Activated gamma-delta T cell (primary cell): Measurements from ENCODE around the gene HOXA9.

ENCODE experiments used
- DNase-seq: peaks from one replicate; lab custom pipeline; 2025; lab: John Stamatoyannopoulos, UW

HOXA9 gene

DNA sequence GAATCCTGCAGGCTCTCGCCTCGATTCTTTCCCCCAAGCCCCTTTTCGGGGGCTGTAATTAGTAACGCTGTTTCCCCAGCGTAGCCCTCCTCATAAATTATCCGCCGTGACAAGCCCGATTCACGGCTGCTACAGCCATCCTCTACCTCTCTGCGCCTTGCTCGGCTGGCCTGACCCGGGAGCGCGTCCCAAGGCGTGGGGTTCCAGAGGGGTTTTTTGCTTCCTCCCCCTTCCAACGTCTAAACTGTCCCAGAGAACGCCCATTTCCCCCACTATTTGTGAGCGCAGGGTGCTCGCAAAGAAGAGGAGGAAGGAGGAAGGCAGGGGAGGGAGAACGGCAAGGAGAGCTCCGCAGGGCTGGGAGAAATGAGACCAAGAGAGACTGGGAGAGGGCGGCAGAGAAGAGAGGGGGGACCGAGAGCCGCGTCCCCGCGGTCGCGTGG lies 22.7 kb downstream of the HOXA9 start:
- DNase-seq = no peak

DNA sequence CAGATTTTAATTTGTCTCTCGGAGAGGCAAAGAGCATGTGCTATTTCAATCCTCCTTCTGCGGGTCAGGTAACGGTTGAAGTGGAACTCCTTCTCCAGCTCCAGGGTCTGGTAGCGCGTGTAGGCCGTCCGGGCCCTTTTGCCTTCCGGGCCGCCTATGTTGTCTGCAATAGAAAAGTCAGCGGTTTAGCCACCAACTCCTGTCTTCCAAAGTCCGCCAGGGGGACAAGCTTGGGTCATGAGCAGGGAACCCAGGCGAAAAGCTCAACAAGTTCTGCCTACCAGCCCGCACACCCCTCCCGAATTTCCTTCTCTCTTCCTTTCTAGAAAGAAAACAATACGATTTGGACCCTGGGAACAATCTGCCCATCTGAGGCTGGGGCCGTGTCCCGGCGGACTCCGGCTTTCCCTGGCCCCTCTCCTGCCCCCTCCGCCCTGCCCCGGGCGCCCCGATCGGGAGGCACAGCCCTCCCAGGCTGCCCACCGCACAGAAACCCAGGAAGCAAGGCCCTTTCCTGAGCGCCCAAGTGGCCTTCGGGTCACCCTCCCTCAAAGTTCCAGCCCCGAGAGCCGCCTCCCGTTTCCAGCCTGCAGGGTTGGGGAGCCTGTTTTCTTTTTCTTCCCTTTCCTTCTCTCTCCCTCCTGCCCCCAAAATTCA lies 23.3 kb downstream of the HOXA9 start:
- DNase-seq = no peak

DNA sequence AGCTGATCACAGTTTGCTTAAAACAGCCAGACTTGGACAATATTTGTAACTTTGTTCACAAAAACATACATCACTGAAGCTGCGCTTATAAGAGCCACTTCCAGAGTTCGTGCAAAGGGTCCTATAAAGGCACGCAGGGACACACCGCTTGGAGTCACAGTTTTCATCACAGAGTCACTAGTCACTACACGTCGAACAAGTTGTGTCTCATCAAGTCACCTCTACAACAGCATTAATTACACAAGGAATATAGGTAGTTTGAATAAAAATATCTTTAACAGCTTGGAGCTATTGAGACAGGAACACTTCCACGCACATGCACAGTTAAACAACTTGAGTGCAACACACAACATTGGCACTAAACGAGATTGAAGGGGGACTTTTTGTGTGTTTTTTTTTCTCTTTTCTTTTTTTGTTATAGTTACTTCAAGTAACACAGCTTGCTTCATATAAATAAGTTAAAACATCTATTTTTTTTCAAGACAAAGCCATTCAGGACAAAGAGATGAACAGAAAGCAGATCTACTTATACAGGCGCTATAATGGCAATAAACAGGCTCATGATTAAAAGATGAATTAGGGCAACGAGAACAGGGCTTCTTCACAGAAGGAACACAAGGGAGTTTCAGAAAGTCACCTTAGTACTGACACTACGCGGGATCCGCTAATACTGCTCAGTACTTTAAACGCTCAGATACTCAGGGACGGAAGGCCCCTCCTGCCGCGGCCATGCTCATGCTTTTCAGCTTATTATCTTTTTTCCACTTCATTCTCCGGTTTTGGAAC lies 24.0 kb downstream of the HOXA9 start:
- DNase-seq = no peak

DNA sequence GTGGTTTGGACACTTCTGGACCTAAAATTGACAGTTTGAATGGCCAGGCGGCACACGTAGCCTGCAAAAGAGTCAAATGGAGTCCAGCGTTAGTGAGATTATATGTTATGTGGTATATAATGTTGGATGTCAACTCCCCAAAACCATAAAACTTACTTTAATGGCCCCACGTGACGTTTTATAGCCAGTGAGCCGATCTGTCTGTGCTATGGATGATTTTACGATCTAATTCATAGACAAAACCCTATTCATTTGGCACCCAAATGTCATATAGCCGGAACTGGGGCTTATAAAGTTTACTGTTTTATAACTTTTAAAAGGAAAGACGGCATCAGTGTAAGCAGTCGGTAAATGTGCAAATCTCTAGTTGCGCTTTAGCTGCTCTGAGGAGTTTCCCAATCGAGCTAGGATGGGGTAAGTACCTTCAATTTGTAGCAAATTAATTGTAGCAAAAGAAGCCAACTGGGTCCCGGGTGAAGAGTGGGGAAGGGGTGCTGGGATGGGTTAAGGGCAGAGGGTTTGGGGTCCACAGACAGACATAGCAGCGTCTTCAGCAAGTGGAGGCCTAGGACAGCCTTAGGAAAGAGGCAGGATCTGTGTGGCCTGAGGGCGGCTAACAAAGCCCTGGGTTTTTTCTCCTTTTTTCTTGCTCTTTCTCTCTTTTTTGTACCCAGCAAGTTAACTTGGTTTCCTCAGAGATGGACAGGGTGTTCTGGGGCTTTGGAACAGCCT lies 25.0 kb downstream of the HOXA9 start:
- DNase-seq = no peak

DNA sequence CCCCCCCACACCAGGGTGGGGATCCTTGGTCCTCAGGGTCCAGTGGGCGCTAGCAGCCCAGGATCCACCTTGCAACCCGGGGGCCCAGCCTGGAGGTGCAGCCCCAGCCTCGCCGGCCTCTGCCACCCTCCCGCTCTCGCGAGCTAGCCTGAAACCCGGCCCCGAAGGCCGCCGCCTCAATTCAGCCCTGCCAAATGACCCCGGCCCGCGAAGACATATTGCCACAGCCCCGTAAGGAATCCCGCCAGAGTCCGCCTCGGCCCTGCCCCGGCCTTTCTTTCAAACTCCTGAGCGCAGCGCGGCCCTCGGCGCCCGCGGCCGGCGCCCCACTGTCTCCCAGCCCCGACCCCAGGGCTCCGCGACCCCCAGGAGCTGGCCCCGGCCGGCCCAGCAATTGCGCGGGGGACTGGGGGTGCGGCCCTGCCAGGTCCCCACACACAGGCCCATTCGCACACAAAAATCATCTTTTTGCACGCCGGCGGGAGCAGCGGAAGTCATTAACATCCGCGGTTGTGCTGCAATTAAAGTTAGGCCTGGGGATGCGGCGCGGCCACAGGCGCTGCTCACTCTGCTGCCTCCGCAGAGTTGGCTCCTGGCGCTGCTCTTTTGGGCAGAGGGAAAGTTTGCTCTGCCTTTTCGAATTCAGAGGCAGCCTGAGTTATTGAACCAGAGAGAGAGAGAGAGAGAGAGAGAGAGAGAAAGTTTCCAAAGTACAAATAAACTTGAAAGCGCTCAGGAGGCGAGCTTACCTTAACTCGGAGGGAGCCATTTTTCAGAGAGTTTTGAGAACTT lies 25.8 kb downstream of the HOXA9 start:
- no peak for DNase-seq

DNA sequence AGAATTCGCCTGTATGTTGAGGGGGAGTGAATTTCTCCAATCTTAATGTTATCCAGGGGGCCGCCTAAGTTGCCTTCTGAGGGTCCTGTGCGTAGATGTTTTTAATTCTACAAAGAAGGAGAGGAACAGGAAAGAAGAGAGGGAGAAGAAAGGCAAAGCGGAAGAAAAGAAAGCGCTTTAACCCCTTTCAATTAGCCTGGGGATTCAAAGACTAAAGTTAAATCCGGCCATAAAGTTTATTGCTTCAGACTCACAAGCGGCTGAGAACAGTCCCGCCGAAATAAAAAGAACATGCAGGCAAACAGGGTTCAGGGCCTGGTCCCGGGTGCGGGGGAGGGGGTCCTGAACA lies 26.4 kb downstream of the HOXA9 start:
- no peak for DNase-seq

DNA sequence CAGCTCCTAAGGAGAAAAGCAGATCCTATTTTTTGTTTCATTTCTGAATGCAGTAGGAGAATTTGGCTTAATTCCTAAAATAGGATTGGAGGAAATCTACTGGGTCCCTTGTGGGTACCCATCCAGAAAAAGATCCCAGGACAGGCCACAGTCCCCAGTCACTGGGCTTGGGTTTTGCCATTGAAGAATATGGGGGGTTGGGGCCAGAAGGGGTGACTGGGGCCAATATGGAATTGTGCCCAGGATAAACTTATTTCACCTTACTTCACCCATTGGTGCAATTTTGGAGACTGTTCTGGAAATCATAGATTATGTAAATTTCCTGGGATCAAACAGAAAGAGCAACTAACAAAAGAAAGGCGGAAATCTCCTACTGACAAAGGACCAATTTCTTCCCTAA lies 26.9 kb downstream of the HOXA9 start:
- no peak for DNase-seq

DNA sequence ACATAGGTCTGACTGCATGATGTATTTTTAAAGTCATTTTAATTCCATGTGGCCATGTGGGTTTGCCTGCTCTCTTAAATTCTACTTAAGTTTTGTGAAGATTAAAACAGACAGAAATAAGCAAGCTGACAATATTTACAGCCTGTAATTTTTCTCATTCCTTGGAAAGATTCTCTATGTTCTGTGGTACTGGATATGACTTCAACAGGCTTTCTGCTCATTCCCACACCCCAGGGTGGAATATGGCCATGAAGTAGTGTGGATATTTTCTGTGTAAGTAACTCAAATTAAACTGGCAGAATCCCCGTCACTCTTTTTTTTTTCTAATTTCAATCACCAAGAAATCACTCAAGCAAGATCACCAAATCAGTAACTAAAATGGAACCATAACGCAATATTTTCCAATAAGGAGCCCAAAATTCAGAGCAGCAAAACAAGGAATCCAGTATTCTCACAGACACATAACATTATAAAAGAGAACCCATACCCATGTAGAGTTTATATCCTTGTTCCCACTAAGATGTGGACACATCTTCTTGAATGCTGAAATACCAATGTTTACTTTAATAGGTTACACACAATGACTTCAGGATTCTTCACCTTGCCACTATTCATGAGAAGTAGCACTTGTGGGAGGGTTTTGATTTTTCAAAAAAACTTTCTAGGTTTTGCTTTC lies 27.6 kb downstream of the HOXA9 start:
- no peak for DNase-seq

DNA sequence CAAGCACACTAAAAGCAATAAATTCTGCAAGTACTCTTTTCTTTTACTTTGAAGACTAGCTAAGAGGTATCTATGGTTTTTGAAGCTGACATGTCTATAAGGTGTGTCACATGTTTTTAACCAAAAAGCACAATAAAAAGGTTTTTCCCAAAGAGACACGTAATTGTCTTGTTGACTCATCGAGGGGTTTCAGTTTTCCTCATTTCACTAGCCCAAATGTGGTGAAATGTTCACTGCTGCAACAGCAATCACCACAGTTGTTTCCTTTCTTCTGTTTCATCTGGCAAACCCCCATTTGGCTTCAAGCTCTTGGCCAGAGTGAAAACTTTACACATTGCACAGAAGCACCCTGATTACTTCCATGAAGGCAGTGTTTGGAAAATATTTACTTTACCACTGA lies 30.9 kb downstream of the HOXA9 start:
- no peak for DNase-seq

DNA sequence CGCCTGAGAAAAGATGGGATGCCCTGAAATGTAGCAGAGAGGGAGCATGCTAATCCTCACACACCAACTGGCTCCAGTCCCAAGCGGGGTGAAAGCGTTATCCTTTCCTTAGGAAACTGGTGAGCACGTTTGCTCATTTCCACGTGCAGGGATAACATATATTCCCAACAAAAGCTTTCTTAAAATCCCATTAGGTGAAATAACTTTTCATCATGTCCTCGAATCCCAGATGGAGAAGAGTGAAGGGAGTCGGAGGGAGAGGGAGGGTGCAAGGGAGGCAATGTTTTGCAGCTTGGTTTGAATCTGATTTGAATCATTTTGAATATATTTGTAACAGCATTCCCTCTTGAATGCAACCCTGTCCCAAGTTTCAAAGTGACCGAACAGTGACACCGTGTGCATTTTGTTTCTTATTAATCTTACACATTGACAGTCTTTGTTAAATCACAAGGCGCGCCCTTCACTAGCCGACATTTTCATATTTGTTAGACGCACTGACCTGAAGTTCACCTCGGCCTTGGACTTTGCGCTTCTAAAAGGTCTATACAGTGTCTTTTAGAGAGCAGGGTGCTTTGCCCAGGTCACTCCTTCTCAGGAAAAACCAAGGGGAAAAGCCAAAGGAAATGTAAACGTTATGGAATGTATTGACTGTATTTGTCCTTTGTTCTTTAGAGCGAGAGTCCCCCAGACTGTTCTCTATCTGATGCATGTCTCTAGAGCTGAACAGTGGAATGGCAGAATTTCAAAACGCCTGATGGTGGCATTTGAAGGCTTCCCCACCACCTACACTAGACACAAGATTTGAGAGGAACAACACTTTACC lies 31.7 kb downstream of the HOXA9 start:
- DNase-seq = no peak

DNA sequence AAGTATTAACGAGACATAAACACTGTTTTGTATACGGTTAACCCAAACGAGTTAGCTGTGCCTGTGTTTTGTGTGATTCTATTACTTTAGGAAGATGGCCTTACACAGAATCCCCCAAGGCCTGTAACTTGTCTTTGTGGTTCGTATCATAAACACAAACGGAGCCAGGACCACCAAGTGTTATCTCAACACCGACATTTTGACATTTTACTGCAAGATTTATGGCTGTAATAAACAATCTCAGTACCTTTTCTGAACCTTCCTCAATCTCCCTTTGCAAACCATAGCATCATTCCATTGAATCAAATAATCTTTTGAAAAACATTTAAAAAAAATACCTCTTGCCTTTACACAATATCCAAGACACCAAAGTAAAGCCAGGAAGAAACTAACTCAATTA lies 32.4 kb downstream of the HOXA9 start:
- no peak for DNase-seq

DNA sequence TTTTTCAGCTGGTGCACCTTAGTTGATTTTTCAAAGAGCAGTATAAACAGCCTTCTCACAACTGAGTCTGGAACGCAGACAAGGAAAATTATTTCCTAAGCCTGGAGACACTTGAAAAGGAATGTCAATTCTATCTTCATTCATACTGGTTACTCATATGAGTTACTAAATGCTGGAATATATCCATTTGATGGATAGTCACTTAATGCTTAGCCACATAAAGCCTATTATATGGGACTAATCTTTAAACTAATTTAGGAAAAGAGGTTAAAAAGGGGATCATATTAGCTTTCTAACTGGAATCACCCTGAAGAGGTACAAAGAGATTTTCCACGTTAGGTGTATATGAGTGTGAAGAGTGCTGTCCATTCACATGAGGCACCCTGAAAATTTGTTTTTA lies 33.1 kb downstream of the HOXA9 start:
- DNase-seq = no peak

DNA sequence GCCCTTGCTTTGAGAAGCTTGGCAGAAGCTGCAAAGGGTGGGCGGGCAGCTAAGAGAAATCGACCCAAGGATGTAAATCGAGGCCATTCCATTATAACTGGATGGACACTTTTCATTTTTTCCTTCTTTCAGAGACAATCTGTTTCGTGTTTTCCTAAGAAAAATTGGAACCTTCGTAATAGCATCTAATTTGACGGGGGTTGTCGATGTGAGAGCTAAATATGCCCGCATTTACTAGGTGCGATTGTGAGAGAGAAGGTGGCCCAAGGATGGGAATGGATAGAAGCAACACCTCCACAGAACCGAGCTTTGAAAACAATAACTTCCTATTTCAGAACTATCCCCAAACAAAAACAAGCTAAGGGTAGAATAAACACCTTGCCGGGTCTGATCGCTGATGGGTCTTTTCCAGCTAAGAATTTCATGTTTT lies 33.9 kb downstream of the HOXA9 start:
- DNase-seq = no peak

DNA sequence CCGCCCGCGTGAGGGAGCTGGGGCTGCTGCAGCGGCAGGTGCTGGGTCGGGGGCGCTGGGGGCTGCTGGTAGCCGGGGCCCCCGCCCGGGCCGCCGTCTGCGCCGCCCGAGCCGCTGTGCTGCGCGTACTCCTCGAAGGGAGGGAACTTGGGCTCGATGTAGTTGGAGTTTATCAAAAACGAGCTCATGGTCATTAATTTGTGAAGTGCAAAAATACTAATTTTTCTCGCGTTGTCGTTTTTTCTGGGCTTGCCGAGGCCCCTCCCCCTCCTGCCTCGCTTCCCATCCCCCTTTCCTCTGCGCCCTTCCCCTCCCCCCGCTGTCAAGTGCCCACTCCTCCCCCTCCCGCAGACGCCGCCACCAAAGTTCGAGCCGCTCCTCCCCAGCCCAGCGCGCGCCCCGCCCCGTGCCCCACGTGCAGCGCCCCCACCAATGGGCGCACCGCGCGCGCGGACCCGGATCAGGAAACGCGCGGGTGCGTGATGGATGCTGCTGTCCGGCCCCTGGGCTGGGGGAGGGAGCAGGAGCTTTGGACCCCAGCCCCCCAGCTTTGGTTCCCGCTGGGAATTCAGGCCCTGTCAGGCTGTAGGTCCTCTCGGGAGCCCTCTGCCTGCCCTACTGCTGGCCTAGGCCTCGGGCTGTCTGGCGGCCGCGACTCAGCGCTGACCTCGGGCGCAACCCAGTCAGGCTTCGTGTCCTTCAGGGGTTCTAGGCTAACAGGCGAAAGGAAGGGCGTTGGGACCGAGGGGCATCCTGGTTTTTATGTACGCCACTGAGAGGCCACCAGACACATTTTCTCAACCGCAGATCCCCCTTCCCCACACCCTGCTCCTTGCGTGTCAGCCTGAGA lies 34.6 kb downstream of the HOXA9 start, which contains the start of gene HOXA4:
HOXA4 (minus strand) TSS at position 218 of the 850 bp plus-strand sequence; CDS start at position 194, 24 bp downstream.
- DNase-seq = peak; percentile 26

DNA sequence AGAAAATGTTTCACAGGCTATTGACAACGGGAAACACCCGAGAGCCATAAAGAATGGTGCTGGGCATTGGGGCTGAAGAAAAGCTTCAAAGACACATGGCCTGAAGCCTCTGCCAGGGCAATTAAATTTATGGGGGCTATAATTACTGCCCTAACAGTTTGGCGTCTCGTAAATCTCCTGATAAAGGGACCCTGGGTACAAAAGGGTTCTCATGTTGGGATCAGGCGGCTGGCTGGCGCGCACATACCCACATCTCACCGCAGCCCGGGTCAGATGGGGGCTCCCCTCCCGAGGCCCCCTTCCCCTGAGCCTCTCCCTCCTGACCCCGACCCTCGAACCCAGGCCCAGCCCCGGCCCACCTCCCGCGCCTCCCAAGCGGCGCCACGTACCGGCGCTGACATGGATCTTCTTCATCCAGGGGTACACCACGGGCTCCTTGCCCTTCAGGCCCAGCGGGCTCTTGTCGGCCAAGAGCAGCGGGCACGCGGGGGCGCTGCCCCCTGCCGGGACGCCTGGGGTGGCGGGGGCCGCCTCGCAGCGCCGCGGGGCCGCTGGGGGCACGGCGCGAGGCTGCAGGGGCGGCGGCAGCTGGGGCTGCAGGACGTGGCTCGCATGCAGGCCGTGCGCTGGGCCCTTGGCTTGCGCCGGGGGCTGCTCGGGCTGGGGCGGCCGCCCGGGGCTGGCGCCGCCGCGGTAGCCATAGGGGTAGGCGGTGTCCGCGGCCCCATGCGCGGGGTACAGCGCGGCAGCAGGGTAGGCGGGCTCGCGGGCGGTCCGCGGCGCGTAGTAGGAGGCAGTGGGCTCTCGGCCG lies 35.4 kb downstream of the HOXA9 start:
- no peak for DNase-seq

DNA sequence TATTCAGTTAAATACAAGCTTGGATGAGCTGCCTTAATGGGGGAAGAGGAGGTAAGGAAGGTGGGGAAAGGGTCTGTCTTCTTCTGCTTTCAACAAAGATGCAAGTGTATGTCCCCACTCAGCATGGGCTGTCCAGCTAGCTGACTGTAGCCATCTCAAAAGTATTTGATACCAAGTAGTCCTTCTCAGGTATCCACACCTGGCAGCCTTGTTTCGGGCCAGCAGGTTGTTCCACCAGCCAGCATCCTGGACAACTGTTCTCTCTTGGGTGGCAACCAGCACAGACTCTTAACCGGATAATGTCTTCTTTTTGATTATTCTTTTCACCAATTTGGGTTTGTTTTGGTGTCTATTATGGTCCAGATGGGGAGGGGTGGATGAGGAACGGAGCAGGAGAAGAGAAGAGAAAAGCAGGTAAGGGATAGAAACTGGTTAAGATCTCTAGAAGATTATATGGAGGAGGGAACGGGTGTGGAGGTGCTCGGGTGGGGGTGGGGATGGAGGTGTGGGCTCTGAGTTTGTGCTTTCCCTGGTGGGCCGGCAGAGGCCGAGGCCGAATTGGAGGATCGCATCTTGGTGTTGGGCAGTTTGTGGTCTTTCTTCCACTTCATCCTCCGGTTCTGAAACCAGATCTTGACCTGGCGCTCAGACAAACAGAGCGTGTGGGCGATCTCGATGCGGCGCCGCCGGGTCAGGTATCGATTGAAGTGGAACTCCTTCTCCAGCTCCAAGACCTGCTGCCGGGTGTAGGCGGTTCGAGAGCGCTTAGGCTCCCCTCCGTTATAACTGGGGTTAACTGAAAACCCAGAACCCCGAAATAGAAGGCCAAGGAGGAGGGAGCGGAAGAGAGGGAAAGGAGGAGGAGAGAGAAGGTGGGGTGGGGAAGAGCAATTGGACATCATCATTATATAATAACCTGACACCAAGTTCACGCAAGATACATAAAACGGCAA lies 36.3 kb downstream of the HOXA9 start:
- no peak for DNase-seq

DNA sequence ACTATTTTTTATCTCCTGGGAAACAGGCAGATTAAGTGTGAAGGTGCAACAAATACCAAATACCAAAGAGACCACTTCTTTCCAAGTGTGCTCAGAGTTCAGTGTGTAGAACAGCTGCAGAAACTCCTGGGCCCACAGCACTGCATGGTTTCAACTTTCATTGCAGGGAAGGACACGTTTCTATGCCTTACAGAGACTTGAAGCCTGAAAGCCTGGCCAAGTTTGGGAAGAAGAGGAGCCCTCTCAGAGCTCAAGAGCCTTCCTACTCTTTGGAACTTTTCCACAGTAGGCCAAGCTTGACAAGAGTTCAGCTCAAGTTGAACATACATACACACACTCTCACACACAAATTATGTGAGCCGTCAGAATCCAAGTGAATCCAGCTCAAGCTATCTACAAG lies 37.3 kb downstream of the HOXA9 start:
- DNase-seq = no peak
